Epithelial cell of esophagus (primary cell): ENCODE data around the gene FBXL17.

Experiments
- DNase-seq: peaks from one replicate; pipeline ENCODE4 v3.0.0; 2010; ENCODE audit warnings: low read depth
- H3K4me3 ChIP-seq: 2 replicates; pipeline ENCODE4 v1.5.1; 2011; ENCODE audit warnings: mild to moderate bottlenecking, low read length, control low read depth
- TF ChIP-seq, protein P1 (sequence below): IDR thresholded peaks from 2 replicates; pipeline ENCODE4 v1.5.1; 2011; ENCODE audit warnings: low read depth, mild to moderate bottlenecking, low read length, control low read depth, inconsistent platforms; ENCODE audit not compliant: insufficient read depth; ENCODE audit errors: missing control alignments

Gene FBXL17

DNA sequence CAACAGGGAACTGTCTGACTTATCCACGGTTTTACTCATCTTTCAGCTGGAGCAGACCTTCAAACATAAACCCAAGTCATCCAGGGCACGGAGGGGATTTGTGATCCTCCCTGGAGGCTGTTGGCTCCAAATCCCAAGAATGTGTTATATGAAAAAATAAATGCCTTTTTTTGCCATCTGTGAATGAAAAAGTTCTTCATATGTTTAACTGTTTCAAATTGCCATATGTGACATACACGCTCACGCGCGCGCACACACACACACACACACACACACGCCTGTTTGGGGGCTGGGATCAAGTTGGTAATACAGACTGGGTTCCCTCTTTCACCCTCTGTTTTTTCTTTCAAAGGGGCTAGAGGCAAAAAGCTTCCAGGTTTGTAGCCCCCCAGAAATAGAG, 546.8 kb downstream of the FBXL17 start:
- TF ChIP-seq, protein P1, sequence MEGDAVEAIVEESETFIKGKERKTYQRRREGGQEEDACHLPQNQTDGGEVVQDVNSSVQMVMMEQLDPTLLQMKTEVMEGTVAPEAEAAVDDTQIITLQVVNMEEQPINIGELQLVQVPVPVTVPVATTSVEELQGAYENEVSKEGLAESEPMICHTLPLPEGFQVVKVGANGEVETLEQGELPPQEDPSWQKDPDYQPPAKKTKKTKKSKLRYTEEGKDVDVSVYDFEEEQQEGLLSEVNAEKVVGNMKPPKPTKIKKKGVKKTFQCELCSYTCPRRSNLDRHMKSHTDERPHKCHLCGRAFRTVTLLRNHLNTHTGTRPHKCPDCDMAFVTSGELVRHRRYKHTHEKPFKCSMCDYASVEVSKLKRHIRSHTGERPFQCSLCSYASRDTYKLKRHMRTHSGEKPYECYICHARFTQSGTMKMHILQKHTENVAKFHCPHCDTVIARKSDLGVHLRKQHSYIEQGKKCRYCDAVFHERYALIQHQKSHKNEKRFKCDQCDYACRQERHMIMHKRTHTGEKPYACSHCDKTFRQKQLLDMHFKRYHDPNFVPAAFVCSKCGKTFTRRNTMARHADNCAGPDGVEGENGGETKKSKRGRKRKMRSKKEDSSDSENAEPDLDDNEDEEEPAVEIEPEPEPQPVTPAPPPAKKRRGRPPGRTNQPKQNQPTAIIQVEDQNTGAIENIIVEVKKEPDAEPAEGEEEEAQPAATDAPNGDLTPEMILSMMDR = no peak
- no peak for DNase-seq
- H3K4me3 ChIP-seq = no peak overlapping the region

DNA sequence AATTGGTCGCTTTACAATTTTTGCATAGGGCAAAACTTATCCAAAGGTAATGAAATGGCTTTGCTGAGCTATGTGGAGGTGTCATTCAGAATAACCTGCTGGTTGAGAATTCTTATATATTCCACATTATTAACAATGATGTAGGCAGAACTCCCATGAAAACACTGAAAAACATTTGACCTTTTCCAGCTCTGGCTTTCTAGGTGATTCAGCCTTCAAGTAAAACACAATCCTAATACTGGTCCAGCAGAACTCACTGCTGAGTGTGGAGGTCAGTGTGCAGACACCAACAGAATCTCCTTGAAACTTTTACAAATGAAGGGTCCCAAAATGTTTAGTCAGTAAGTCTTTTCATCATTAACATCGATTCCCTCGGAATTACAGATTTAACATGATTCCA, 549.2 kb downstream of the FBXL17 start:
- TF ChIP-seq, protein P1 = no peak
- H3K4me3 ChIP-seq = no peak overlapping the region
- no peak for DNase-seq

DNA sequence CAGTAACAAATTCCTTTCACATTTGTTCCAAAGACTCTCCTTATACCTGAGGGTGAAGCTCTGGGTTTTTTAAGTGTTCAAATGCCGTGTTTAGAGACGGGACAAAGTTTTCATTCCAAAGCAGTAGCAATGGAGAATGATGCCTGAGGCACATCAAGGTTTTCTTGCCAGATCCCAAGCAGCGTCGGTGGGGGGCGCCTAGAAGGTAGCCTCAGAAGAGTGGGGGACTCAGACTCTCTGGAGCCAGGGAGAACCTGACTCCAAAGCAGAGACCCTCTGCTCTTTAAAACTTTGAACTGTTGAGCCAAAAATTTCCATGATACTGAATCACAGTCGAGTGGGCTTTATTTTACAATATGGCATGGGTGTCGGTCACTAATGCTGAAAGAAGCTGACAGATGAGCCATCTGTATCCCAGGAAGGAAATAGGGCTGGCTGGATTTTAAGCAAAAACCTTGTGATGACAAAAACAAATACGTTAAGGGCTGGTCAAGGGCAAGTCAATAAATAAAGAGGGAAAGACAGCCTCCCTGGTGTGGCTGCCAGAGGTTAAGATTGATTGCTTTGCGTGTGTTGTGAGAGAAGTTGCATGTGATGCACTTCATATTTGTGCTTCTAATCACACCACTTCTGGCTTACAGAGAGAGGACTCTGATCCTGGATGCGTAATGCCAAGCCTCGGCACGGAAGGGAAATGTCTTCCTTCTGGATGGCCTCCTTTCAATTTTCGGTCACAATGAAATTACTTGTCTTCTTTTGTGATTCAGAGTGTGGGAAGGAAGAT, 550.1 kb downstream of the FBXL17 start:
- TF ChIP-seq, protein P1 = no peak
- H3K4me3 ChIP-seq = no peak overlapping the region
- DNase-seq = no peak

DNA sequence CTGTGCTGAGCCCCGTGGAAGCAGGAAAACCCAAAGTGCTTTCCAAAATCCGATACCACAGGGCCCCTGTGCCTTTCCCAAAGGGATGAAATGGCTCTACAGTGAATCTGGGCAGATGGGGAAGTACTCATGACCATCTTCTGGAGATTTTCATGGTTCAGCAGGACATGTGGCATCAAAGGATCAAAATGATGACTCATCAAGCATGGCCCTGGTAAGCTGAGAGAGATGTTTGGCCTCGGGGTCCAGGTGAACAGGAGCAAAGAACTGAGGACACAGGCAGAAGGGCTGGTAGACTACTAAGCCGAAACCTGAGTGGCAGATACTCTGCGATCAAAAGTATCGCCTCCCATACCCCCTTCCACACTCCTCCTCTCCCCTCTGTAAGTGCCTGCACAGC, 551.1 kb downstream of the FBXL17 start:
- no peak overlapping the region for H3K4me3 ChIP-seq
- TF ChIP-seq, protein P1 = no peak
- no peak for DNase-seq

DNA sequence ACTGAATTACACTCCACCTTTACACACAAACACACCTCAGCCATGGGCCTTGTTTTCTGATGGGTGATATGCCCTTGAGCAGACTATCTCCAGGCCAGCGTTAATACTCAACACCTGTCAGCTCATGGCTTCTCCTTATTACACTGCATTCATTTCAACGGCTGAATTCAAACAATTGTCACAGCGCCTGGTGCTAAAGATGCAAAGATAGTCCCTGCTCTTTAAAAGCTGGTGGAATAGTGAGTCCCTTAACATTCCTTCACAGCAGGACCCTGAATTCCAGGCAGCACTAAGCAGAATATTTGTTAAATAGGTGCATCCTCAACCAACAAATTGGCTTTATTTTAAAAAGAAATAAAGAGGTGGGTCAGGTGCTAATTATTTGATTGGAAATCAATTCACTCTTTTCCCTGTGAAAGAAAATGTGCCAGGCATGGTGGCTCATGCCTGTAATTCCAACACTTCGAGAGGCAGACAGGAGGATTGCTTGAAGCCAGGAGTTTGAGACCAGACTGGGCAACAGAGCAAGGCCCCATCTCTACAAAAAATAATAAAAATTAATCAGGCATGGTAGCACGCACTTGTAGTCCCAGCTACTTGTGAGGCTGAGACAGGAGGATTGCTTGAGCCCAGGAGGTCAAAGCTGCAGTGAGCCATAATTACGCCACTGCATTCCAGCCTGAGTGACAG, 555.4 kb downstream of the FBXL17 start:
- TF ChIP-seq, protein P1 = no peak
- no peak for DNase-seq
- no peak overlapping the region for H3K4me3 ChIP-seq

DNA sequence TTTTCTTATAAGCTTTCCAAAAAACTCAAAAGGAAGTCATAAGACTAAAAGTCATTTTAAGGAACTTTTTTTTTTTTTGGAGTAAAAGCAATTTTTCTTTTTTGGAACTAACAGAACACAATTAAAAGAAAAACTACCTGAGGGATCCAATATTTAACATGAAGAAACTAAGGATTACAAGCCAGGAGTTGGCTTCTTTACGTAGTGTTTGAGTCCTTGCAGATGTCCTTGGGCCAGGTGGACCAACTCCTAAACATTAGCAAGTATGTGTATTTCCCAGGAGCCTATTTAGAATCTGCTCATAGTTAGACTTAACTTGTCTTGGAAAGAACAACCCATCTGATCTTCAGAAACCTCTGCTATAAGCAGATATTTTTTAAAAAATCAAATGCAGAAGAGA, 557.1 kb downstream of the FBXL17 start:
- DNase-seq = no peak
- TF ChIP-seq, protein P1 = no peak
- no peak overlapping the region for H3K4me3 ChIP-seq

DNA sequence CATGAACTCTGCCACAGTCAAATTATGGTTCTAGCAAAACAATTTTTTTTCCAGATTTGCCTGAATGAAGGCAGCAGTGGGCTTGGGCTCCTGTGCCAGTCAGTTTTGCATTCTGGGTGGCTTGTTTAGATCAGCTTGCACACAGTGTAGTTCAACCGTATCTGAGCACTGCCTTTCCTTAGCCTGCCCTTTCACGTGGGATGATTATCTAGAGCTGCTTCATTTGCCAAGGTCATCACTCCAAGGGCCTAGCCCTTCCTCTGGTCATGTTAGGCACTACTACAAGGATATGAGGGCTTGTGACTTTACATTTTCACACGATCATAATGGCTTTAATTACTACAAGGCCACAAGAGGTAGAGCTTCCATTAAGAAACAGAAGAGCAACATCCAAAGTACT, 560.6 kb downstream of the FBXL17 start:
- TF ChIP-seq, protein P1 = no peak
- DNase-seq = no peak
- no peak overlapping the region for H3K4me3 ChIP-seq
